ENCODE measurements around the gene RBM43.

RBM43 gene

GRCh38 chr2:151217343-151217742 is 44.3 kb downstream of the RBM43 start:
- no peak for DNase-seq (ENCODE audit: low read depth)

- DNase-seq (ENCODE audit: low read depth), result no peak
Observed at GRCh38 chr2:151207100-151207499, 54.6 kb downstream of the RBM43 start.

- DNase-seq (ENCODE audit: low read depth), result no peak
Observed at GRCh38 chr2:151206446-151206968, 55.2 kb downstream of the RBM43 start.

- no peak for DNase-seq (ENCODE audit: low read depth)
Observed at GRCh38 chr2:151205571-151205970, 56.1 kb downstream of the RBM43 start.

GRCh38 chr2:151204756-151205155 is 56.9 kb downstream of the RBM43 start:
- no peak for DNase-seq (ENCODE audit: low read depth)

- no peak for DNase-seq (ENCODE audit: low read depth)
Observed at GRCh38 chr2:151200844-151201243, 60.8 kb downstream of the RBM43 start.

GRCh38 chr2:151200277-151200676 is 61.4 kb downstream of the RBM43 start:
- DNase-seq (ENCODE audit: low read depth), result no peak

GRCh38 chr2:151198645-151199044 is 63.0 kb downstream of the RBM43 start:
- no peak for DNase-seq (ENCODE audit: low read depth)
